HG02642 (cell line): ENCODE results near the gene CD276.
"Not testable (repeated sequence)": the region's sequence is repeated elsewhere in the genome, so short reads cannot be mapped to it uniquely, and the experiment has no call there.

Experiments
- ATAC-seq: cut with Tn5 transposase; IDR thresholded peaks from one replicate; pipeline ENCODE4 v1.9.1; 2021; ENCODE audit warnings: mild to moderate bottlenecking; ENCODE audit not compliant: unreplicated experiment, poor library complexity

Gene CD276

DNA sequence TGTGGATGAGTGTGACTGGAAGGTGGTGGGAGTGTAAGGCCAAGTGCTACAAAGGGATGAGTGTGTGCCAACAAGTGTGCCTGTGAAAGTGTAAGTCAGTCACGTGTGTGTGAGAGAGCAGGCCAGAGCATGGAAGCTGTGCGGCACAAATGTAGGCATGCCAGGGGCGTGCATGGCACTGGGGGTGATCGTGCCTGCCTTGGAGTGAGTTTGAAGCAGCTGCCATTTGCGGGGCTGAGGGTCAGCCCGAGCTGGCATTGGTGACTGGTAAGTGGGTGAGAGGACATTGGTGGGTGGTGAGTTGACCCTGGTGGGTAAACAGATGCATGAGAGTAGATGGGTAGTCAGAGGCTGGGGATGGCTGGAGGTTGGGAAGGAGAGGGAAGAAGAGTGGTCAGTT lies 24.5 kb downstream of the CD276 start:
- ATAC-seq: no peak

- ATAC-seq: no peak
Measured at GRCh38 chr15:73709241-73709640, 25.1 kb downstream of the CD276 start.

- ATAC-seq: no peak
Measured at GRCh38 chr15:73709686-73710085, 25.5 kb downstream of the CD276 start.

DNA sequence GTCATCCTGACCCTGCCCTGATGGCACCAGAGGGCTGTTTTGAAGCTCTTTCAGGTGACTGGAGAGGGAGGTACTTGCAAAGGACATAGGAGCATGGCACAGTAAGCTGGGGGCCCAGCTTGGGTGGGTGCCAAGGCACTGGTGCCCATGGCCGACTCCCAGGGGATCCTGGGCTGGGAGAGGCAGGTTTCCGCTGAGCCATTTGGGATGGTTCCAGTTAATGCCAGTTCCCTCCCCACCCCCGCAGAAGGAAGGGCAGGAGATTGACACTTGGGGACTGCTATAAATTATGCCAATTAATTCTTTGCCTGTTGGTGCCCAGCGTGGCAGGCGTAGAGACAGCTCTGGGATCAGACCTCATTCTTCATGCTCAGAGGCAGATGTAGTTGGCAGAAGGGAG lies 26.1 kb downstream of the CD276 start:
- ATAC-seq: no peak

DNA sequence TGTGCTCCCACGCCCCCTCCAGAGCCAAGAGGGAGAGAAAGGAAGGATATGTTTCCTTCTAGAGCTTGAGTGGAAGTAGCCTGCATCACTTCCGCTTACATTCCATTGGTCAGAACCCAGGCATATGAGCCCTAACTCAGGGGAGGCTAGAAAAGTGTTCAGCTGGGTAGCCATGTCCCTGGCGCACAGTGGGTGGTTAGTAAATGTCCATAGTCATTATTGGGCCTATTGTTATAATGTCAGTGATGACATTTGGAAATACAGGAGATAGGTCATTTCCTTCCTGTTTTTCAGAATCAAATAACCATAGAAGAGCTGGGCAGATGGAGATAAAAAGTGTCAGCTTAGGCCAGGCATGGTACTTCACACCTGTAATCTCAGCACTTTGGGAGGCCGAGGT lies 27.3 kb downstream of the CD276 start:
- ATAC-seq: no peak

DNA sequence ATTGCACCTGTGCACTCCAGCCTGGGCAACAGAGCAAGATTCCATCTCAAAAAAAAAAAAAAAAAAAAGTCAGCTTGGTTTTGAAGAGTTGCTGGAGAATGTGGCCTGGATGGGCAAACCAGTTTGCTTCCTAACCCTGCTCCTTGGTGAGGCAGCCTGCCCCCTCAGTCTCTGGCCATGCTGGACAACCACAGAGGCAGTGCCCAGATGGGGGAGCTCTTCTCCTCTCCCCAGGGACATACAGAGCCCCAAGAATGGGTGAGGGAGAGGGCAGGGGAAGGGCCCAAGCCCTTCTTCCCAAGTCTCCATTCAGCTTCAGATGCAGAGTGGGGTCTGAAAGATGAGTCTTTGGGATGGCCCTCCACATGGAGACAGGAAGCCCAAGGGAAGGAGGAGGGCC lies 27.9 kb downstream of the CD276 start:
- ATAC-seq: no peak

- ATAC-seq: no peak
Measured at GRCh38 chr15:73714695-73715301, 30.6 kb downstream of the CD276 start.

DNA sequence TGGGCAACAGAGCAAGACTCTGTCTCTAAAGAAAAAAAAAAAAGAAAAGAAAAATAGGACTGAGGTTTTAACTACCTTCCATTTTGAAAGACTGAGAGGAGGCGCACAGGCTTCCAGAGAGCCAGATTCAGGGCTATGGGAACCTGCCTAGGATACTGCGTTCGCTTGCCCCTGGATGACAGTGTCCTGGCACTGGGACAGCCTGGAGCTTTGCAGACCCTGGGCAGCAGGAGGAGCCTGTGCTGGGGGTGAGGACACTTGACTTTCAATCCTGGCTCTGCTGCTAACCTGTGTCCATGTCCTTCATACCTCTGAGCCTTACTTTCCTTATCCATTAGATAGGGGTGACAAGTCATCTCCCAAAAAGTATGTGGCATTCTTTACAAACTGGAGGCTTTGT lies 31.2 kb downstream of the CD276 start:
- ATAC-seq: no peak

GRCh38 chr15:73716417-73716816 lies 32.2 kb downstream of the CD276 start:
- ATAC-seq: no peak

DNA sequence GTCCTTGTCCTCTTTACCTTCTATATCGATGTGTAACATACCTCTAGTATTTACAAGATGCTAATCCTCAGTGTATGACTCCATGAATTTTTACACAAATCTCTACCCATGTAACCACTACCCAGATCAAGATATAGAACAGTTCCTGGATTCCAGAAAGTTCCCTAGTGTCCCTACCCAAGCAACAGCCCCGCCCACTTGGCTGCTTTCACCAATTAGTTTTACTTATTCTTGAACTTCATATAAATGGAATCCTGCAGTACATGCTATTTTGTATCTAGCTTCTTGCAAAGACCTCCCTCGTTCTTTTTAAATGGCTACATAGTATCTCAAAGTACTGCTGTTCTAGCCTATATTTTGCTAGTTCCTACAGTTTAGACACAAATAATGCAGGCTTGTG lies 33.0 kb downstream of the CD276 start:
- no peak for ATAC-seq

GRCh38 chr15:73717802-73718201 lies 33.6 kb downstream of the CD276 start:
- no peak for ATAC-seq

GRCh38 chr15:73718694-73719093 lies 34.5 kb downstream of the CD276 start:
- no peak for ATAC-seq

- no peak for ATAC-seq
Measured at GRCh38 chr15:73722425-73722824, 38.2 kb downstream of the CD276 start.

DNA sequence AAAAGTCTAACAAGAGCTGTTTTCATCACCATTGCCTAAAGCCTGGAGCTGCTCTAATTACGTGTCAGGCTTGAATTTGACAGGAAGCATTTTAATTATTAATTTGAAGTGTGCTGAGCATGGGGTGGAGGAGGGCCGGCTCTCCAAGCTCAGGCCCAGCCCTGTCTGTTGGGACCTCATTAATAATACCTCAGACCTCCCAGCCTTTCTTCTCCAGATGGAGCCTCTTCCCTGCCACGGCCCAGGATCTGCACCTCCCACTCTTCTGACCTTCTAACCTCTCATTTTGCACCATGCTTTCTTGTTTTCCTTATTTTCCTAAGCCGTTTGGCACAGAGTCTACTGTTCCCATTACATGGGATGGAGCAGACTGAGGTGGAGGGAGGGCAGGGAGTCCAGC lies 39.0 kb downstream of the CD276 start:
- ATAC-seq: no peak

DNA sequence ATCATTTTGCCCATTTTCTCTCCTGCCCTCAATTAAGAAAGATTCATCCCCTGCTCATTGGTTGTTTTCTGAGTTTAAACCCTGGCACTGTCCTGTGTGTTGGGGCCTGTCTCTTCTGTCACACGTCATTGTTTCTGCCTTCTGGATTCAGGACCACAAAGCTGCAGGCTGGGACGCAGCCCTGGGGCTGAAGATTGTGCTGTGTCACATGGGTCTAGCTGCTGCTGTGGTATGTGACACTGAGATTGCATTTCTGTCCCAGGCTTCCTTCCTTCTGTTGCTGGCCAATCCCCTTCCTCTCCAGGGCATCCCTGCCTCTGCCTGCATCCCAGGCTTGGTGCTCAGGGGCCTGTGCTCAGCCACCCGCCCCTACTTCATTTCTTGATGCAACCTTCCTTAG lies 40.0 kb downstream of the CD276 start:
- ATAC-seq: no peak

- ATAC-seq: no peak
Measured at GRCh38 chr15:73727330-73727976, 43.3 kb downstream of the CD276 start.

DNA sequence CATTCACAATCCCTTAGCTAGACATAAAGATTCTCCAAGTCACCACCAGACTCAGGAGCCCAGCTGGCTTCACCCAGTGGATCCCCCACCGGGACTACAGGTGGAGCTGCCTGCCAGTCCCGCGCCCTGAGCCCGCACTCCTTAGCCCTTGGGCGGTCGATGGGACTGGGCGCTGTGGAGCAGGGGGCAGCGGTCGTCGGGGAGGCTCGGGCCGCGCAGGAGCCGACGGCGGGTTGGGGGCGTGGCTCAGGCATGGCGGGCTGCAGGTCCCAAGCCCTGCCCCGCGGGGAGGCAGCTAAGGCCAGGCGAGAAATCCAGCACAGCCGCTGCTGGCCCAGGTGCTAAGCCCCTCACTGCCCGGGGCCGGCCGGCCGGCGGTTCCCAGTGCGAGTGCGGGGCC lies 47.9 kb downstream of the CD276 start:
- not testable (repeated sequence) for ATAC-seq

- no peak for ATAC-seq
Measured at GRCh38 chr15:73732930-73733329, 48.7 kb downstream of the CD276 start.

DNA sequence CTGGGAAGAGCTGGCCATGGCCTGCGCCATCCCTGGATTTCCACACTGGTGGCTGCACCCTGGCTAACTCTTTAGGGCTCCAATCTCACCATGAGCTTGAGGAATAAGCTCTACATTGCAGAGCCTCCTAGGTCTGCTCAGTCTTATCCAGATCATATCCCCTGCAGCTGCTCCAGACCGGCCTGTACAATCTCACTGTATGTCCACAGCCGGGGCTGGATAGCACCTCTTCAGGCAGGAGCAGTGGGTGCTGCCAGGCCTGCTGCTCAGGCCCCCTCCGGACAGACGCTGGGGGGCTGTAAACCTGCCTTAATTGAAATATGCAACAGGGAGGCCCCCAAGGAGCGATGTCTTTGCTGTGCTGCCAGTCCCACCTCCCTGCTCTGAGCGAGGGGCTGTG lies 53.4 kb downstream of the CD276 start:
- no peak for ATAC-seq

GRCh38 chr15:73740152-73741048 lies 56.2 kb downstream of the CD276 start:
- no peak for ATAC-seq

DNA sequence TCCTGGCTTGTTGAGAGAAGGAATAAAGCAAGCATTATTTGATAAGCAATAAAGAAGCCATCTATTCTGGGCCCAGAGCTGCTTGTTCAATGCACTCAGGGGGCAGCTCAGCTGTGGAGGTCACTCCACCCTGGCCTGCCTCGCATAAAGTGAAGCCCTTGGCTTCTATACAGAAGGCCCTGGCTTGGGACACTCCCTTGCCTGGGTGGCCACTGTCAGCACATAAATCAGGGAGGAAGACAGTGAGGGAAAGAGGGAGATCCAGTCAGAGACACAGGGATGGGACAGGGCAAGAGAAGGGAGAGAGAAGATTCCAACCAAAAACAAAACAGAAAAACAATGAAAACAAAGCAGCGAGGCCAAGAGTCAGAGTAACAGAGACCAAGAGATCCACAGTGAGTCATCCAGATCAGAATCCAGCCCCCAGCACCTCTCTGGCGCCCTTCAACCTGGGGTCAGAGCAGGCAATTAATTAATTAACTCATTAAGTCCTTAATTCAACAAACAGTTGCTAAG lies 57.2 kb downstream of the CD276 start:
- ATAC-seq: no peak
